Stomach (tissue), 19 donors: ENCODE data around the gene RTBDN. TPM values are rescaled to one million over a fixed set of nuclear protein-coding genes. Genes with fewer than 3 reads are reported as not detected.

Experiments used
- DNase-seq, 2 donors: peaks; one replicate each; pipeline versions ENCODE4 v3.0.0 to v3.0.0-alpha.2; 2013 to 2019
- H3K27ac ChIP-seq, 5 donors: fragments of 200-600 bp in 4 of 5; sonication (generic) in 4 of 5; one replicate each; pipeline ENCODE4 v1.5.1; 2013 to 2019; ENCODE audit warnings: mild to moderate bottlenecking in 1 of 5, moderate library complexity in 1 of 5
- H3K27me3 ChIP-seq, 3 donors: fragments of 200-600 bp; sonication (generic); one replicate each; pipeline ENCODE4 v1.5.1; 2017 to 2019; ENCODE audit warnings: mixed run types in 1 of 3
- H3K36me3 ChIP-seq, 4 donors: fragments of 200-600 bp; sonication (generic); 1 replicate in 3 of 4; 2 replicates in 1 of 4; pipeline ENCODE4 v1.5.1; 2016 to 2019
- H3K4me1 ChIP-seq, 4 donors: fragments of 200-600 bp; sonication (generic); one replicate each; pipeline ENCODE4 v1.5.1; 2016 to 2019
- H3K4me3 ChIP-seq, 4 donors: fragments of 200-600 bp; sonication (generic) in 3 of 4; one replicate each; pipeline ENCODE4 v1.5.1; 2016 to 2019; ENCODE audit warnings: mild to moderate bottlenecking in 1 of 4
- H3K9me3 ChIP-seq, 4 donors: fragments of 200-600 bp; sonication (generic); one replicate each; pipeline ENCODE4 v1.5.1; 2016 to 2019
- EP300 ChIP-seq: sonication (generic); formaldehyde crosslinking; IDR thresholded peaks from one replicate; pipeline ENCODE4 v1.6.1; 2017; ENCODE audit warnings: antibody characterized with exemption
- POLR2A ChIP-seq, 4 donors: fragments of 450-650 bp; IDR thresholded peaks; one replicate each; pipeline ENCODE4 v1.6.1; 2016; ENCODE audit warnings: antibody characterized with exemption in 4 of 4, control low read depth in 2 of 4, mild to moderate bottlenecking in 1 of 4, moderate library complexity in 1 of 4
- POLR2AphosphoS5 ChIP-seq, 3 donors: sonication (generic); formaldehyde crosslinking; IDR thresholded peaks; one replicate each; pipeline ENCODE4 v1.6.1; 2016; ENCODE audit warnings: antibody characterized with exemption in 3 of 3
- WGBS, 5 donors: extraction: QIAGEN DNeasy Blood & Tissue Kit in 3 of 5; methylation state at CpG; one replicate each; pipeline versions ENCODE4 v1.1.5 to v1.1.7; 2013 to 2018; 5-methylcytosine and 5-hydroxymethylcytosine counted together
- intact Hi-C: fragments of 100-400 bp; cut with DNase I; formaldehyde crosslinking; loops from one replicate; pipeline ENCODE4 v1.15.1; 2023; ENCODE audit warnings: low total_unique reads
- long read RNA-seq, 10 donors: transcript quantifications; one replicate each; lab custom pipeline, GENCODE V29; 2026
- polyA plus RNA-seq, 3 donors: library from polyadenylated mRNA; stranded (reverse); fragments of 200-250 nt; gene quantifications; one replicate each; pipeline ENCODE4 v1.2.3, GENCODE V29; 2013
- total RNA-seq, 5 donors: library from RNA; depleted of rRNA; stranded (reverse); fragments of >200 nt; gene quantifications; one replicate each; pipeline versions ENCODE4 v1.1.0 to v1.2.3, GENCODE V29; 2014 to 2016
- TF ChIP-seq, protein P1 (sequence below), 7 experiments: fragments of 450-650 bp in 4 of 7; fragments of 200-600 bp in 3 of 7; sonication (generic) in 3 of 7; IDR thresholded peaks; one replicate each; pipeline ENCODE4 v1.5.1; 2016 to 2019; ENCODE audit warnings: antibody characterized with exemption in 7 of 7, control low read depth in 2 of 7, mild to moderate bottlenecking in 1 of 7
- donor health status: healthy with polysubstance abuse.
- donor health status: Bipolar disorder and iron deficiency.
- donor health status: healthy.

RTBDN gene
- not detected for total RNA-seq
- polyA plus RNA-seq, result under 1 TPM in 1 of 3 donors, not detected in 2; 0.53 TPM
- long read RNA-seq, donor 1, result 0 reads
- long read RNA-seq, donor 2, result 0 reads
- long read RNA-seq, donor 3, result 0 reads
- long read RNA-seq, donor 4, result 0 reads
- long read RNA-seq, donor 5, result 0 reads
- long read RNA-seq, donor 6, result 0 reads
- long read RNA-seq, donor 7, result 0 reads
- long read RNA-seq, donor 8, result 0 reads
- long read RNA-seq, donor 9, result 0 reads
- long read RNA-seq, donor 10, result 0 reads

DNA sequence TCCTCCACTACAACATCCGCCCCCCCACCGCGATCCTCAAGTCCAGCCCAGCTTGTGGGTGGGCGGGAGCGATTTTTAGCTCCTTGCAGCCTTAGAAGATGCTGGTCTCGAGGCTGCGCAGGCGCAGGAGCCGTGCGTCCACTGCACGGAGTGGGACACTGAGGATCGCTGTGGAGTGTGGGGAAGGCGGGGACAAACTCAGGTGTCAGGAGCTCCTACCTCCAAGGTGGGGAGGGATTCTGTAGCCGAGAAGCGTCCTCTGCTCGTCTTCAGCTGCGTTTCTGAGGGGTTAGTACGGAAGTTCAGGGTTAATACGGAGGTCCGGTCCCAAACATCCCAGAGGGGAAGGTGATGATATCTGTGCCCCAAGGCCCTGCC, at the start of gene RTBDN:
TSS of gene RTBDN (minus strand) at position 14 of the 378 bp plus-strand sequence. CDS start 4,600 bp downstream, outside the sequence.
- TF ChIP-seq, protein P1, sequence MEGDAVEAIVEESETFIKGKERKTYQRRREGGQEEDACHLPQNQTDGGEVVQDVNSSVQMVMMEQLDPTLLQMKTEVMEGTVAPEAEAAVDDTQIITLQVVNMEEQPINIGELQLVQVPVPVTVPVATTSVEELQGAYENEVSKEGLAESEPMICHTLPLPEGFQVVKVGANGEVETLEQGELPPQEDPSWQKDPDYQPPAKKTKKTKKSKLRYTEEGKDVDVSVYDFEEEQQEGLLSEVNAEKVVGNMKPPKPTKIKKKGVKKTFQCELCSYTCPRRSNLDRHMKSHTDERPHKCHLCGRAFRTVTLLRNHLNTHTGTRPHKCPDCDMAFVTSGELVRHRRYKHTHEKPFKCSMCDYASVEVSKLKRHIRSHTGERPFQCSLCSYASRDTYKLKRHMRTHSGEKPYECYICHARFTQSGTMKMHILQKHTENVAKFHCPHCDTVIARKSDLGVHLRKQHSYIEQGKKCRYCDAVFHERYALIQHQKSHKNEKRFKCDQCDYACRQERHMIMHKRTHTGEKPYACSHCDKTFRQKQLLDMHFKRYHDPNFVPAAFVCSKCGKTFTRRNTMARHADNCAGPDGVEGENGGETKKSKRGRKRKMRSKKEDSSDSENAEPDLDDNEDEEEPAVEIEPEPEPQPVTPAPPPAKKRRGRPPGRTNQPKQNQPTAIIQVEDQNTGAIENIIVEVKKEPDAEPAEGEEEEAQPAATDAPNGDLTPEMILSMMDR (IDR thresholded peaks at IDR 0.05), result no peak
- TF ChIP-seq POLR2A (IDR thresholded peaks at IDR 0.05), result no peak
- TF ChIP-seq POLR2AphosphoS5 (IDR thresholded peaks at IDR 0.05), result no peak
- TF ChIP-seq EP300, result no peak
- peak within 1 kb of the TSS; percentile 45 to 65 (median 48) for H3K4me3 ChIP-seq
- peaks cover 40 to 100% (median 94%) of the 10 kb centered on the region in 3 donors for H3K27me3 ChIP-seq
- H3K27ac ChIP-seq, result no peak within 1 kb of the TSS
- H3K36me3 ChIP-seq, result no peaks in the 10 kb centered on the region
- WGBS, 5 donors, result 4 to 14% (median 8%) methylated on average over 11 to 20 of the region's 20 CpGs
- DNase-seq, result peak in 1 of 2 donors; percentile 37
- H3K4me1 ChIP-seq, result peaks cover 24 to 55% (median 47%) of the 10 kb centered on the region in 4 donors
- H3K9me3 ChIP-seq, result no peaks in the 10 kb centered on the region
- intact Hi-C loops, result no loop called here

DNA sequence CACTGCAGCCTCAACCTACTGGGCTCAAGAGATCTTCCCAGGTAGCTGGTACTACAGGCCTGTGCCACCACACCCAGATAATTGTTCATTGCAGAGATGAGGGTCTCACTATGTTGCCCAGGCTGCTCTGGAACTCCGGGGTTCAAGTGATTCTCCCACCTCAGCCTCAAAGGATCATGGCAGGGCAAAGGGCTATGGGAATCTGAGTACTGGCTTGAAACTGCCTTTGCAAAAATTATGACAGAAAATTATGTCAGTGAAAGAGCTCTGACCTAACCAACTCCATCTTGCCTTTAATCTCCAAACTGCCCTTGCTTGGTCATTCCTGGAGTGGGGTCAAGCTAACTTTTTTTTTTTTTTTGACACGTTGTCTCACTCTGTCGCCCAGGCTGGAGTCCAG, 48.2 kb upstream of the RTBDN start:
- Histone ChIP-seq H3K27me3 (peaks cover 0 to 26% (median 12%) of the 10 kb centered on the region in 3 donors), H3K27ac (peak overlapping the region in 2 of 5 donors; percentile 34 to 92), H3K9me3 (peaks cover 0 to 16% (median 12%) of the 10 kb centered on the region in 4 donors), H3K36me3 (peaks cover 7 to 12% (median 12%) of the 10 kb centered on the region in 4 donors), H3K4me3 (no peak overlapping the region), H3K4me1 (peaks cover 22 to 50% (median 42%) of the 10 kb centered on the region in 4 donors)
- intact Hi-C loops, result loop anchor here (10.0 kb wide), 1 partner anchor 52 kb away; the partner anchor contains the start of genes CALR and FARSA
- DNase-seq, result no peak
- TF ChIP-seq, protein P1 (IDR thresholded peaks at IDR 0.05), result no peak
- TF ChIP-seq POLR2AphosphoS5 (IDR thresholded peaks at IDR 0.05), result no peak
- no peak for TF ChIP-seq EP300
- no peak for TF ChIP-seq POLR2A (IDR thresholded peaks at IDR 0.05)
- 78 to 94% (median 87%) methylated on average over 3 of the region's 3 CpGs for WGBS, 5 donors

DNA sequence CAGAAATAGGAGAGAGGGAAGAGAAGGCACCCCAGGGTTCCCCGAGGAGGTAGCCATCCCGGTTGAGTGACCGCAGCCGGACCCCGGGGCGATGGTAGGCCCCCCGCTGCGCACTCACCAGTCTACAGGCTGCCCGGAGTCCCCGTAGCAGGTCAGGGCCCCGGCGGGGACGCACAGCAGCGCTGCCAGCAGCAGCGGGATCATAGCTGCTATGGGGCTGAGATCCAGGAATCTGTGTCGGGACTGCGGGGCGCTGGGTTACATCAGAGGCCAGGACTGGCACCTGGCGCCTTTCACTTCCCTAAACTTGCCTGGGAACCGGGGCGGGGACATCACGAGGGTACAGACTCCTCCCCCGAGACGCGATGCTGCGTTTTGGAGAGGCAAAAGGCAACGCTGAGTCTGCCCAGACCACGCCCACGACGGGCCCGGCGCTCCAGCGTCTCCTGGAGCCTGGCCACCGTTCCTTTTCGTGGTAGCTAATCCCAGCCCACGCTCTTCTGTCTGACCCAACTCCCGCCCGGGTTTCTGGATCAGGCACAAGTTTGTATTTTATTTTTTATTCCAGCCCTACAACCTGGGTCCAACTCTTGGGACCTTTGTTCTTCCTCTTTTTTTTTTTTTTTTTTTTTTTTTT, 46.9 kb upstream of the RTBDN start, which contains the start of gene DNASE2:
TSS of gene DNASE2 (minus strand) at position 278 of the 637 bp plus-strand sequence. CDS start at position 204, 74 bp downstream.
- Histone ChIP-seq H3K27me3 (peaks cover 0 to 23% (median 12%) of the 10 kb centered on the region in 3 donors), H3K36me3 (peaks cover 20 to 25% (median 25%) of the 10 kb centered on the region in 4 donors), H3K27ac (peak within 1 kb of the TSS; percentile 78 to 93 (median 91)), H3K4me3 (peak within 1 kb of the TSS; percentile 69 to 83 (median 80)), H3K9me3 (peaks cover 0 to 16% (median 12%) of the 10 kb centered on the region in 4 donors), H3K4me1 (peaks cover 22 to 50% (median 42%) of the 10 kb centered on the region in 4 donors)
- peak; percentile 97 to 98 for DNase-seq
- intact Hi-C loops, result loop anchor here (10.0 kb wide), 1 partner anchor 54 kb away; the partner anchor contains the start of genes CALR and FARSA
- TF ChIP-seq, protein P1 (IDR thresholded peaks at IDR 0.05), result no peak
- TF ChIP-seq POLR2A (IDR thresholded peaks at IDR 0.05) (peak in 2 of 4 donors; percentile 65 to 90), POLR2AphosphoS5 (IDR thresholded peaks at IDR 0.05) (peak; percentile 80 to 94 (median 91)), EP300 (no peak)
- 0 to 1% (median 0%) methylated on average over 12 to 38 of the region's 38 CpGs for WGBS, 5 donors

- intact Hi-C loops, result loop anchor here (10.0 kb wide), 1 partner anchor 54 kb away; the partner anchor contains the start of genes CALR and FARSA
- Histone ChIP-seq H3K36me3 (peaks cover 25 to 32% (median 31%) of the 10 kb centered on the region in 4 donors), H3K4me3 (peak overlapping the region; percentile 69 to 83 (median 80)), H3K27ac (peak overlapping the region; percentile 78 to 93 (median 91)), H3K9me3 (peaks cover 0 to 16% (median 12%) of the 10 kb centered on the region in 4 donors), H3K27me3 (peaks cover 0 to 17% (median 6%) of the 10 kb centered on the region in 3 donors), H3K4me1 (peaks cover 18 to 43% (median 36%) of the 10 kb centered on the region in 4 donors)
- 12 to 20% (median 14%) methylated on average over 12 to 29 of the region's 29 CpGs for WGBS, 5 donors
- DNase-seq, result peak; percentile 40 to 58
- no peak for TF ChIP-seq POLR2AphosphoS5 (IDR thresholded peaks at IDR 0.05)
- no peak for TF ChIP-seq POLR2A (IDR thresholded peaks at IDR 0.05)
Measured at GRCh38 chr19:12880551-12881171, 46.3 kb upstream of the RTBDN start.
